Right lobe of liver (tissue), 4 donors: ENCODE data around the gene DQX1.

ENCODE experiments used
- CTCF ChIP-seq, 4 donors: fragments of 200-600 bp in 3 of 4; fragments of 450-650 bp in 1 of 4; IDR thresholded peaks; one replicate each; pipeline versions ENCODE4 v1.5.1 to v1.8.0; 2016 to 2022; ENCODE audit warnings: antibody characterized with exemption in 4 of 4, mild to moderate bottlenecking in 2 of 4
- POLR2A ChIP-seq: fragments of 450-650 bp; IDR thresholded peaks from one replicate; pipeline ENCODE4 v1.6.1; 2017; ENCODE audit warnings: antibody characterized with exemption, mild to moderate bottlenecking
- donor health status: DM: no; HTN: no; CAD: no.
- donor health status: DM: no; HTN: no; CAD: no.
- donor health status: DM: no; HTN: yes; CAD: no.

- TF ChIP-seq CTCF (IDR thresholded peaks at IDR 0.05) (no peak), POLR2A (no peak)
Observed at GRCh38 chr2:74559912-74560311, 33.9 kb upstream of the DQX1 start.
